Panc1 (cell line): ENCODE results near the gene PSMC1. TPM values are rescaled to one million over a fixed set of nuclear protein-coding genes. Genes with fewer than 3 reads are reported as not detected.

Experiments used
- ATAC-seq: fragments of 200-7000 bp; cut with Tn5 transposase; 2 replicates; pipeline ENCODE4 v1.9.1; 2020; ENCODE audit warnings: mild to moderate bottlenecking, moderate library complexity
- BruUV-seq: library from RNA; stranded (reverse); fragments of 400-500 nt; replicated peaks from 2 replicates; lab custom pipeline; 2021; lab: Mats Ljungman, UMichigan
- CTCF ChIA-PET: fragments of 300-600 bp; sonication (Branson Sonifier 250); formaldehyde crosslinking; loops from one replicate; lab custom pipeline; 2022; ENCODE audit warnings: antibody characterized with exemption; lab: Charles Lee
- POLR2A ChIA-PET: fragments of 300-600 bp; sonication (Branson Sonifier 250); formaldehyde crosslinking; loops from one replicate; lab custom pipeline; 2022; ENCODE audit warnings: antibody characterized with exemption; lab: Charles Lee
- DNase-seq: peaks from one replicate; pipeline ENCODE4 v3.0.0-alpha.2; 2010; ENCODE audit warnings: low read depth, low spot score
- H3K27ac ChIP-seq: 2 replicates; pipeline ENCODE4 v1.5.1; 2011; ENCODE audit warnings: mild to moderate bottlenecking, low read length, inconsistent platforms
- H3K27me3 ChIP-seq: fragments of 200-500 bp; sonication (Bioruptor generic); 2 replicates; pipeline ENCODE4 v1.6.0; 2014; ENCODE audit warnings: low read length, inconsistent platforms; ENCODE audit not compliant: control insufficient read depth, insufficient read depth
- H3K36me3 ChIP-seq: fragments of 200-500 bp; sonication (Bioruptor generic); 2 replicates; pipeline ENCODE4 v1.5.1; 2014; ENCODE audit warnings: inconsistent platforms, mild to moderate bottlenecking, low read length, moderate library complexity; ENCODE audit not compliant: control insufficient read depth, insufficient read depth
- H3K4me1 ChIP-seq: 2 replicates; pipeline ENCODE4 v1.5.1; 2011; ENCODE audit warnings: inconsistent platforms, mild to moderate bottlenecking, low read length, moderate library complexity; ENCODE audit not compliant: control insufficient read depth, insufficient read depth
- H3K4me3 ChIP-seq, 2 experiments: 2 replicates each; pipeline ENCODE4 v1.5.1; 2011 to 2012; ENCODE audit warnings: low read depth in 2 of 2, low read length in 2 of 2, mild to moderate bottlenecking in 2 of 2, inconsistent platforms in 1 of 2, moderate library complexity in 1 of 2
- H3K9me3 ChIP-seq: fragments of 200-500 bp; sonication (Bioruptor generic); 2 replicates; pipeline ENCODE4 v1.5.1; 2014; ENCODE audit warnings: low read depth, mild to moderate bottlenecking, inconsistent platforms, low read length, moderate library complexity; ENCODE audit not compliant: control insufficient read depth, insufficient read depth
- CTCF ChIP-seq: fragments of 450-650 bp; IDR thresholded peaks from 2 replicates; pipeline ENCODE4 v1.5.1; 2017; ENCODE audit warnings: mild to moderate bottlenecking
- POLR2AphosphoS5 ChIP-seq: IDR thresholded peaks from 2 replicates; pipeline ENCODE4 v1.6.1; 2012; ENCODE audit warnings: mild to moderate bottlenecking, low read depth, low read length, moderate library complexity
- SIN3A ChIP-seq: IDR thresholded peaks from 2 replicates; pipeline ENCODE4 v1.6.1; 2012; ENCODE audit warnings: low read depth, mild to moderate bottlenecking, low read length, moderate library complexity, borderline replicate concordance; ENCODE audit not compliant: insufficient read depth
- TCF7L2 ChIP-seq: IDR thresholded peaks from 2 replicates; pipeline ENCODE4 v1.6.1; 2011; ENCODE audit warnings: mild to moderate bottlenecking, low read depth, low read length, inconsistent platforms
- in situ Hi-C: cut with HindIII; loops from 2 replicates; pipeline ENCODE4 v1.10.0; 2016; ENCODE audit warnings: low sequenced_read_pairs, low pct_unique_long_range_greater_than_20kb
- intact Hi-C: fragments of 100-400 bp; cut with micrococcal nuclease; formaldehyde crosslinking; loops from one replicate; pipeline ENCODE4 v1.10.0; 2022; ENCODE audit not compliant: unreplicated experiment
- total RNA-seq: library from RNA; stranded (reverse); gene quantifications from one replicate; pipeline ENCODE4 v1.2.1, GENCODE V29; 2021; ENCODE audit not compliant: unreplicated experiment
- TF ChIP-seq, protein P1 (sequence below), 2 experiments: IDR thresholded peaks; 2 replicates each; pipeline ENCODE4 v1.6.1; 2011 to 2012; ENCODE audit warnings: low read depth in 2 of 2, control low read depth in 1 of 2, low read length in 1 of 2, mild to moderate bottlenecking in 1 of 2, moderate library complexity in 1 of 2; ENCODE audit not compliant: insufficient read depth in 1 of 2

PSMC1 gene
- total RNA-seq, 1 experiment from 2014 or later, result 112 TPM

DNA sequence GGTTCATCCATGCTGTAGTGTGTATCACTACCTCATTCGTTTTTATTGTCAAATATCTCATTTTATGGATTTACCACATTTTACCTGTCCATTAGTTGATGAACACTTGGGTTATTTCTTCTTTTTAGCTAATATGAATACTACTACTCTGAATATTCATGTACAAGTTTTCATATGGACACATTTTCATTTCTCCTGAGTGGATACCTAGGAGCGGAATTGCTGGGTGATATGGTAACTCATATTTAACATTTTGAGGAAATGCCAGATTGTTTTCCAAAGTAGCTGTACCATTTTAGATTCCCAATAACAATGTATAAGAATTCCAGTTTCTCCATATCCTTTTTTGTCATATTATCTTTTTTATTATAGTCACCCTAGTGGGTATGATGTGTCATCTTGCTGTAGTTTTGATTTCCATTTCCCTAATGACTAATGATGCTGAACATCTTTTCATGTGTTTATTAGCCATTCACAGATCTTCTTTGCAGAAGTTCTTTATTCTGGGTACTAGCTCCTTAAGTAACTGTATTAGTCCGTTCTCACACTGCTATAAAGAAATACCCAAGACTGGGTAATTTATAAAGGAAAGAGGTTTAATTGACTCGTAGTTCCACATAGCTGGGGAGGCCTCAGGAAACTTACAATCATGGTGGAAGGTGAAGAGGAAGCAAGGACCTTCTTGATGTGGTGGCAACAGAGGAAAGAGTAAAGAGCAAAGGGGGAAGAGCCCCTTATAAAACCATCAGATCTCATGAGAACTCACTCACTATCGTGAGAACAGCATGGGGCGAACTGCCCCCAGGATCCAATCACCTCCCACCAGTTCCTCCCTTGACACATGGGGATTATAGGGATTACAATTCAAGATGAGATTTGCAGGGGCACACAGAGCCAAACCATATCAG lies 63.5 kb downstream of the PSMC1 start:
- DNase-seq (no peak), ATAC-seq (no peak)
- Histone ChIP-seq H3K4me1 (no peaks in the 10 kb centered on the region), H3K27me3 (no peaks in the 10 kb centered on the region), H3K27ac (no peak overlapping the region), H3K9me3 (no peaks in the 10 kb centered on the region), H3K36me3 (0 out of 2 replicates have a peak, but pooled peaks cover 3% of the 10 kb centered on the region), H3K4me3 (no peak overlapping the region)
- ChIA-PET CTCF (no interaction called here), POLR2A (no interaction called here)
- no TSS peak for BruUV-seq
- TF ChIP-seq POLR2AphosphoS5, result no peak
- no peak for TF ChIP-seq CTCF
- TF ChIP-seq TCF7L2, result no peak
- TF ChIP-seq, protein P1, sequence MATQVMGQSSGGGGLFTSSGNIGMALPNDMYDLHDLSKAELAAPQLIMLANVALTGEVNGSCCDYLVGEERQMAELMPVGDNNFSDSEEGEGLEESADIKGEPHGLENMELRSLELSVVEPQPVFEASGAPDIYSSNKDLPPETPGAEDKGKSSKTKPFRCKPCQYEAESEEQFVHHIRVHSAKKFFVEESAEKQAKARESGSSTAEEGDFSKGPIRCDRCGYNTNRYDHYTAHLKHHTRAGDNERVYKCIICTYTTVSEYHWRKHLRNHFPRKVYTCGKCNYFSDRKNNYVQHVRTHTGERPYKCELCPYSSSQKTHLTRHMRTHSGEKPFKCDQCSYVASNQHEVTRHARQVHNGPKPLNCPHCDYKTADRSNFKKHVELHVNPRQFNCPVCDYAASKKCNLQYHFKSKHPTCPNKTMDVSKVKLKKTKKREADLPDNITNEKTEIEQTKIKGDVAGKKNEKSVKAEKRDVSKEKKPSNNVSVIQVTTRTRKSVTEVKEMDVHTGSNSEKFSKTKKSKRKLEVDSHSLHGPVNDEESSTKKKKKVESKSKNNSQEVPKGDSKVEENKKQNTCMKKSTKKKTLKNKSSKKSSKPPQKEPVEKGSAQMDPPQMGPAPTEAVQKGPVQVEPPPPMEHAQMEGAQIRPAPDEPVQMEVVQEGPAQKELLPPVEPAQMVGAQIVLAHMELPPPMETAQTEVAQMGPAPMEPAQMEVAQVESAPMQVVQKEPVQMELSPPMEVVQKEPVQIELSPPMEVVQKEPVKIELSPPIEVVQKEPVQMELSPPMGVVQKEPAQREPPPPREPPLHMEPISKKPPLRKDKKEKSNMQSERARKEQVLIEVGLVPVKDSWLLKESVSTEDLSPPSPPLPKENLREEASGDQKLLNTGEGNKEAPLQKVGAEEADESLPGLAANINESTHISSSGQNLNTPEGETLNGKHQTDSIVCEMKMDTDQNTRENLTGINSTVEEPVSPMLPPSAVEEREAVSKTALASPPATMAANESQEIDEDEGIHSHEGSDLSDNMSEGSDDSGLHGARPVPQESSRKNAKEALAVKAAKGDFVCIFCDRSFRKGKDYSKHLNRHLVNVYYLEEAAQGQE (IDR thresholded peaks at IDR 0.05; ENCODE audit: insufficient read depth in 1 of 2, low read depth in 2 of 2, low read length in 1 of 2), result no peak
- TF ChIP-seq SIN3A, result no peak
- intact Hi-C loops (no loop called here), in situ Hi-C loops (no loop called here)

DNA sequence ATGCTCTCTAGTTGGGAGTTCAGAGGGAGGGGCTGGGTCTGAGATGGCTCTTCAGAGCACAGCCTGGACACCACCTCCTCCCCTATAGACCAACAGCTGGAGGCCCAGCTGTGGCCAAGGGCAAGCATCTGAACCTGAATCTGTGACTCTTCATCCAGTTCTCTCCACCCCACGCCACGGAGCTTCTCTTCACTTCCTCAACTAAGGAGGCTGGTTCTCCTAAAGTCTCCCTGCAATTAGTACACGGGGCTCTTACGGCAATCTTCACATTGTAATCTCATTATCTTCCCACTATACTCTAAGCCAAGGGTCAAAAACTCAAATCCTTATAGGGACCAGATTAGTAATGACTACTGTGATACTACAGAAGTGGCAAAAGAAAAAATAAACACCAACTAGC lies 65.5 kb downstream of the PSMC1 start:
- POLR2A ChIA-PET, result no interaction called here
- TF ChIP-seq TCF7L2, result no peak
- no peak for TF ChIP-seq POLR2AphosphoS5
- TF ChIP-seq SIN3A, result no peak
- TF ChIP-seq, protein P1 (IDR thresholded peaks at IDR 0.05; ENCODE audit: insufficient read depth in 1 of 2, low read depth in 2 of 2, low read length in 1 of 2), result no peak
- TF ChIP-seq CTCF, result no peak

More for the DNA sequence above, 65.5 kb downstream of the PSMC1 start:
- CTCF ChIA-PET, result no interaction called here
- in situ Hi-C loops (no loop called here), intact Hi-C loops (no loop called here)
- no TSS peak for BruUV-seq
- DNase-seq (no peak), ATAC-seq (no peak)
- H3K27me3 ChIP-seq, result no peaks in the 10 kb centered on the region
- H3K27ac ChIP-seq, result no peak overlapping the region
- H3K4me3 ChIP-seq, result no peak overlapping the region
- no peaks in the 10 kb centered on the region for H3K36me3 ChIP-seq
- no peaks in the 10 kb centered on the region for H3K4me1 ChIP-seq
- no peaks in the 10 kb centered on the region for H3K9me3 ChIP-seq
